Sigmoid colon (tissue), 7 donors: Measurements from ENCODE around the gene SPPL3. TPM values are rescaled to one million over a fixed set of nuclear protein-coding genes. Genes with fewer than 3 reads are reported as not detected.

Experiments used
- DNase-seq: peaks from one replicate; pipeline ENCODE4 v3.0.0-alpha.2; 2019
- H3K27ac ChIP-seq, 4 donors: fragments of 200-600 bp; sonication (generic); one replicate each; pipeline ENCODE4 v1.5.1; 2016 to 2019; ENCODE audit warnings: mild to moderate bottlenecking in 1 of 4
- H3K27me3 ChIP-seq, 3 donors: fragments of 200-600 bp; sonication (generic); one replicate each; pipeline ENCODE4 v1.5.1; 2019; ENCODE audit warnings: mild to moderate bottlenecking in 1 of 3
- H3K36me3 ChIP-seq, 4 donors: fragments of 200-600 bp; sonication (generic); one replicate each; pipeline ENCODE4 v1.5.1; 2016 to 2019
- H3K4me1 ChIP-seq, 4 donors: fragments of 200-600 bp; sonication (generic); one replicate each; pipeline ENCODE4 v1.5.1; 2017 to 2019
- H3K4me3 ChIP-seq, 4 donors: fragments of 200-600 bp; sonication (generic); one replicate each; pipeline ENCODE4 v1.5.1; 2017 to 2019; ENCODE audit warnings: mild to moderate bottlenecking in 2 of 4, moderate library complexity in 1 of 4
- H3K9me3 ChIP-seq, 4 donors: fragments of 200-600 bp in 3 of 4; sonication (generic) in 3 of 4; one replicate each; pipeline versions ENCODE4 v1.5.1 to v1.6.1; 2013 to 2019
- EP300 ChIP-seq, 4 donors: sonication (generic); formaldehyde crosslinking; IDR thresholded peaks; one replicate each; pipeline ENCODE4 v1.6.1; 2017; ENCODE audit warnings: antibody characterized with exemption in 4 of 4
- POLR2A ChIP-seq, 2 donors: fragments of 450-650 bp; IDR thresholded peaks; one replicate each; pipeline ENCODE4 v1.6.1; 2016; ENCODE audit warnings: antibody characterized with exemption in 2 of 2, mild to moderate bottlenecking in 2 of 2, moderate library complexity in 2 of 2
- POLR2AphosphoS5 ChIP-seq, 4 donors: sonication (generic); formaldehyde crosslinking; IDR thresholded peaks; one replicate each; pipeline ENCODE4 v1.6.1; 2017; ENCODE audit warnings: antibody characterized with exemption in 4 of 4
- WGBS, 2 donors: extraction: QIAGEN DNeasy Blood & Tissue Kit; methylation state at CpG; one replicate each; pipeline ENCODE4 v1.1.7; 2013; 5-methylcytosine and 5-hydroxymethylcytosine counted together
- intact Hi-C: fragments of 100-400 bp; cut with DNase I; formaldehyde crosslinking; loops from one replicate; pipeline ENCODE4 v1.15.1; 2023
- polyA plus RNA-seq, 3 donors: library from polyadenylated mRNA; stranded (reverse); fragments of 200-250 nt; gene quantifications; one replicate each; pipeline ENCODE4 v1.2.3, GENCODE V29; 2013
- total RNA-seq, 4 donors: library from RNA; depleted of rRNA; stranded (reverse); fragments of >200 nt; gene quantifications; one replicate each; pipeline ENCODE4 v1.1.0, GENCODE V29; 2016
- TF ChIP-seq, protein P1 (sequence below), 4 experiments: fragments of 450-650 bp in 3 of 4; fragments of 200-600 bp in 1 of 4; IDR thresholded peaks; one replicate each; pipeline ENCODE4 v1.5.1; 2016 to 2019; ENCODE audit warnings: antibody characterized with exemption in 4 of 4, mild to moderate bottlenecking in 3 of 4, moderate library complexity in 2 of 4
- donor health status: healthy with polysubstance abuse.
- donor health status: Bipolar disorder and iron deficiency.
- donor health status: healthy.

Gene SPPL3
- total and polyA plus RNA-seq, 7 donors, result 8.6 to 28.0 (median 19.3) TPM

DNA sequence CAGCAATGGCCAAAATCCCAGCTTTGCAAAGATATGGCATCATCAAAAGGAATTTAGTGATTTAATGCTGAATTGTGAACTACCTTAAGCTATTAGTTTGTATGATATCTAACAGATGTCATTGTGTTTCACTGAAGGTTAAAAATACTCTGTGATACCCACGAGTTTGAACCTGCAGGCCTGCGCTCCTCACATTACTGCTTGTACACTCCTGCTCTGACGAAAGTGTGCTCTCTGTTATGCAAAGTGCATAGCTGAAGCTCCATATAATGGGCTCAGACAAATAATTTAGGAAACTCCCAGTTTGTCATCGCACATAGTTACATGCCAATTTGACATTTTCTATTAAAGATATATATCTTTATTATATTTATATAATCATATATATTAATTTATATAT is 52.2 kb downstream of the SPPL3 start:
- Histone ChIP-seq H3K9me3 (no peaks in the 10 kb centered on the region), H3K36me3 (no peaks in the 10 kb centered on the region), H3K27ac (no peak overlapping the region), H3K4me1 (peaks cover 0 to 76% (median 57%) of the 10 kb centered on the region in 4 donors), H3K4me3 (no peak overlapping the region), H3K27me3 (no peaks in the 10 kb centered on the region)
- 70 to 74% methylated on average over 4 of the region's 4 CpGs for WGBS, 2 donors
- intact Hi-C loops, result no loop called here
- DNase-seq, result no peak
- TF ChIP-seq EP300 (IDR thresholded peaks at IDR 0.05) (no peak), POLR2AphosphoS5 (IDR thresholded peaks at IDR 0.05) (no peak), POLR2A (IDR thresholded peaks at IDR 0.05) (no peak)
- TF ChIP-seq, protein P1, sequence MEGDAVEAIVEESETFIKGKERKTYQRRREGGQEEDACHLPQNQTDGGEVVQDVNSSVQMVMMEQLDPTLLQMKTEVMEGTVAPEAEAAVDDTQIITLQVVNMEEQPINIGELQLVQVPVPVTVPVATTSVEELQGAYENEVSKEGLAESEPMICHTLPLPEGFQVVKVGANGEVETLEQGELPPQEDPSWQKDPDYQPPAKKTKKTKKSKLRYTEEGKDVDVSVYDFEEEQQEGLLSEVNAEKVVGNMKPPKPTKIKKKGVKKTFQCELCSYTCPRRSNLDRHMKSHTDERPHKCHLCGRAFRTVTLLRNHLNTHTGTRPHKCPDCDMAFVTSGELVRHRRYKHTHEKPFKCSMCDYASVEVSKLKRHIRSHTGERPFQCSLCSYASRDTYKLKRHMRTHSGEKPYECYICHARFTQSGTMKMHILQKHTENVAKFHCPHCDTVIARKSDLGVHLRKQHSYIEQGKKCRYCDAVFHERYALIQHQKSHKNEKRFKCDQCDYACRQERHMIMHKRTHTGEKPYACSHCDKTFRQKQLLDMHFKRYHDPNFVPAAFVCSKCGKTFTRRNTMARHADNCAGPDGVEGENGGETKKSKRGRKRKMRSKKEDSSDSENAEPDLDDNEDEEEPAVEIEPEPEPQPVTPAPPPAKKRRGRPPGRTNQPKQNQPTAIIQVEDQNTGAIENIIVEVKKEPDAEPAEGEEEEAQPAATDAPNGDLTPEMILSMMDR (IDR thresholded peaks at IDR 0.05), result no peak

DNA sequence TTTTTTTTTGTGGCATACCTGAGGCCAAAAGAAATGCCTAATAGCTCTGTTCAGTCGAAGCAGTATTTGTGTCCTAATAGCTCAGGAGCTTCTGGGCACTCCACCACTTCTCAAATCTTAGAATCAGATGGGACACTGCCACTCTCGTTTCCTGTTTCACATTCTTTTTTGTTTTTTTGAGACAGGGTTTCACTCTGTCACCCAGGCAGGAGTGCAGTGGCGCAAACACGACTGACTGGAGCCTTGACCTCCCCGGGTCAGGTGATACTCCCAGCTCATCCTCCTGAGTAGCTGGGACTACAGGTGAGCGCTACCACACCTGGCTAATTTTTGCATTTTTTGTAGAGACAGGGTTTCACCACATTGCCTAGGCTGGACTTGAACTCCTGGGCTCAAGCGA is 52.7 kb downstream of the SPPL3 start:
- Histone ChIP-seq H3K9me3 (no peaks in the 10 kb centered on the region), H3K27me3 (no peaks in the 10 kb centered on the region), H3K4me1 (peaks cover 0 to 76% (median 62%) of the 10 kb centered on the region in 4 donors), H3K27ac (no peak overlapping the region), H3K36me3 (no peaks in the 10 kb centered on the region), H3K4me3 (no peak overlapping the region)
- 71 to 84% methylated on average over 7 of the region's 7 CpGs for WGBS, 2 donors
- intact Hi-C loops, result no loop called here
- DNase-seq, result no peak
- TF ChIP-seq POLR2A (IDR thresholded peaks at IDR 0.05), result no peak
- no peak for TF ChIP-seq EP300 (IDR thresholded peaks at IDR 0.05)
- TF ChIP-seq POLR2AphosphoS5 (IDR thresholded peaks at IDR 0.05), result no peak
- TF ChIP-seq, protein P1 (IDR thresholded peaks at IDR 0.05), result no peak

DNA sequence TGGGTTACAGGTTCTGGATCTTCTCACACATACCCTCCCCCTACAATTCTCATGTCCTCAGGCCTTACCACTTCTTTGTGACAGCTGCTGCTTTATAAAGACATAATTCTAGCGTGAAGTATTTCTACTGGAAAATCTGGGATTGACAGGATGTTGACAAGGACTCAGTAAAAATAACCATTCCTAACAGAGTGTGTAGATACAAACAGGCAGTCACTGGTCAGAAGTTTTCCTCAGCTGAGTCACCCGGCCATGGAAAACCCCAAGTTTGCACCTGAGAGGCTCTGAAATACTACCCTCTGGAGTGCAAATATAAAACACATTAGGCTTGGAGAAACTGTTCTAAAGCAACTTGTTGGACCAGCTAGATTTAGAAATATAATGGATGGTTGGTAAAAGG is 54.4 kb downstream of the SPPL3 start:
- peak overlapping the region in 2 of 4 donors; percentile 56 to 58 for H3K27ac ChIP-seq
- H3K4me1 ChIP-seq, result peaks cover 0 to 77% (median 66%) of the 10 kb centered on the region in 4 donors
- 70 to 77% methylated on average over 2 of the region's 2 CpGs for WGBS, 2 donors
- no peaks in the 10 kb centered on the region for H3K9me3 ChIP-seq
- no peak overlapping the region for H3K4me3 ChIP-seq
- intact Hi-C loops, result no loop called here
- no peaks in the 10 kb centered on the region for H3K36me3 ChIP-seq
- TF ChIP-seq POLR2AphosphoS5 (IDR thresholded peaks at IDR 0.05) (peak in 1 of 4 donors; percentile 5), EP300 (IDR thresholded peaks at IDR 0.05) (no peak)
- no peaks in the 10 kb centered on the region for H3K27me3 ChIP-seq
- no peak for DNase-seq

DNA sequence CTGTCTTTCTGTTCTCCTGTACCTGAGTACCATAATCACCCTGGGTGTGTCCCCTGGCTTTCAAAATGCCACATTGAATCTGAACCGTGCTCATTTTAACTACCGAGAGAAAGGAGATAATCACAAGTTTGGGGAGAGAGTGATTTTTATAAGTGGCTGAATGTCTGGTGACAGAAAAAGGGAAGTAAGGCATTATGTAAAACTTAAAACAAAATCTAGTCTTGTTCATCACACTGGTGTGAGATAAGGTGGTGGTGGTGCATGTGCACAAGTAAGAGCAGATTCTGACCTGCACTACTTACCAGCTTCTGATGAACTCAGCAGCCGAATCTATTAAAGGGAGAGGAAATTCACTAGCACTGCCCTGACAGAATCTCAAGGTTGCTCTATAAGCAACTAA is 56.3 kb downstream of the SPPL3 start:
- no peaks in the 10 kb centered on the region for H3K27me3 ChIP-seq
- no peak overlapping the region for H3K4me3 ChIP-seq
- no peaks in the 10 kb centered on the region for H3K36me3 ChIP-seq
- intact Hi-C loops, result no loop called here
- H3K4me1 ChIP-seq, result peaks cover 0 to 73% (median 62%) of the 10 kb centered on the region in 4 donors
- H3K27ac ChIP-seq, result no peak overlapping the region
- WGBS, 2 donors, result 32 to 36% methylated on average over 3 of the region's 3 CpGs
- TF ChIP-seq EP300 (IDR thresholded peaks at IDR 0.05), result no peak
- TF ChIP-seq, protein P1 (IDR thresholded peaks at IDR 0.05), result no peak
- no peak for TF ChIP-seq POLR2AphosphoS5 (IDR thresholded peaks at IDR 0.05)
- no peak for TF ChIP-seq POLR2A (IDR thresholded peaks at IDR 0.05)
- no peak for DNase-seq
- H3K9me3 ChIP-seq, result no peaks in the 10 kb centered on the region

DNA sequence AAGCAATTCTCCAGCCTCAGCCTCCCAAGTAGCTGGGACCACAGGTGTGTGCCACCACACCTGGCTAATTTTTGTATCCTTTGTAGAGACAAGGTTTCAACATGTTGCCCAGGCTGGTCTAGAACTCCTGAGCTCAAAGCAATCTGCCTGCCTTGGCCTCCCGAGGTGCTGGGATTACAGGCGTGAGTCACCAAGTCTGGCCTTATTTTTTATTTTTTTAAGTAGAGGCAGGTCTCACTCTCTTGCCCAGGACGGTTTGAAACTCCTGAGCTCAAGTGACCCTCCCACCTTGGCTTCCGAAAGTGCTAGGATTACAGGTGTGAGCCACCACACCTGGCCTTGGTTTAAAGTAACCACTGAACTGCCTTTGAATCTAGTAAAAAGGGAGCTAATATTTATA is 56.8 kb downstream of the SPPL3 start:
- H3K27me3 ChIP-seq, result no peaks in the 10 kb centered on the region
- no peak for DNase-seq
- H3K27ac ChIP-seq, result no peak overlapping the region
- 41 to 57% methylated on average over 4 of the region's 4 CpGs for WGBS, 2 donors
- H3K4me1 ChIP-seq, result peaks cover 0 to 73% (median 62%) of the 10 kb centered on the region in 4 donors
- no peaks in the 10 kb centered on the region for H3K9me3 ChIP-seq
- no peaks in the 10 kb centered on the region for H3K36me3 ChIP-seq
- intact Hi-C loops, result no loop called here
- no peak for TF ChIP-seq EP300 (IDR thresholded peaks at IDR 0.05)
- TF ChIP-seq POLR2A (IDR thresholded peaks at IDR 0.05), result no peak
- TF ChIP-seq POLR2AphosphoS5 (IDR thresholded peaks at IDR 0.05), result no peak
- TF ChIP-seq, protein P1 (IDR thresholded peaks at IDR 0.05), result no peak
- no peak overlapping the region for H3K4me3 ChIP-seq
